Stimulated activated CD4-positive, alpha-beta T cell treated with anti-CD3 and anti-CD28 coated beads, Interleukin-4, amount 100 ng/mL, for 4 hours (primary cell): ENCODE results near the gene OSBPL6.
"Not testable (repeated sequence)": the region's sequence is repeated elsewhere in the genome, so short reads cannot be mapped to it uniquely, and the experiment has no call there.

Experiments
- DNase-seq, 2 experiments: peaks; one replicate each; pipeline ENCODE4 v3.0.0-alpha.2; 2020

OSBPL6 gene

GRCh38 chr2:178193823-178194599, at the start of gene OSBPL6:
TSS of gene OSBPL6 (plus strand) at chr2:178194512. CDS start at chr2:178306185, 111,673 bp downstream.
- DNase-seq: peak; percentile 40 to 61

- DNase-seq: no peak
Measured at GRCh38 chr2:178152033-178152432, 42.3 kb upstream of the OSBPL6 start.

GRCh38 chr2:178152542-178152941, 41.8 kb upstream of the OSBPL6 start:
- DNase-seq: no peak

GRCh38 chr2:178152977-178153376, 41.3 kb upstream of the OSBPL6 start:
- DNase-seq: no peak

- DNase-seq: not testable (repeated sequence)
Measured at GRCh38 chr2:178153878-178154277, 40.4 kb upstream of the OSBPL6 start.

- no peak for DNase-seq
Measured at GRCh38 chr2:178155524-178155923, 38.8 kb upstream of the OSBPL6 start.

- DNase-seq: no peak
Measured at GRCh38 chr2:178157574-178157973, 36.7 kb upstream of the OSBPL6 start.

GRCh38 chr2:178159966-178160365, 34.3 kb upstream of the OSBPL6 start:
- DNase-seq: no peak

GRCh38 chr2:178160601-178161000, 33.7 kb upstream of the OSBPL6 start:
- DNase-seq: no peak

GRCh38 chr2:178163395-178163794, 30.9 kb upstream of the OSBPL6 start:
- DNase-seq: no peak

GRCh38 chr2:178163911-178164310, 30.4 kb upstream of the OSBPL6 start:
- no peak for DNase-seq

GRCh38 chr2:178173657-178174056, 20.7 kb upstream of the OSBPL6 start:
- DNase-seq: no peak

- no peak for DNase-seq
Measured at GRCh38 chr2:178177066-178177679, 17.1 kb upstream of the OSBPL6 start.

- DNase-seq: not testable (repeated sequence)
Measured at GRCh38 chr2:178180648-178181047, 13.7 kb upstream of the OSBPL6 start.

GRCh38 chr2:178187861-178188260, 6.5 kb upstream of the OSBPL6 start:
- DNase-seq: no peak

GRCh38 chr2:178188466-178188865, 5.8 kb upstream of the OSBPL6 start:
- no peak for DNase-seq

GRCh38 chr2:178191004-178191508, 3.3 kb upstream of the OSBPL6 start:
- DNase-seq: no peak

- no peak for DNase-seq
Measured at GRCh38 chr2:178191511-178191910, 2.8 kb upstream of the OSBPL6 start.

- no peak for DNase-seq
Measured at GRCh38 chr2:178193496-178193822, 853 bp upstream of the OSBPL6 start.

- peak in 1 of 2 experiments; percentile 5 for DNase-seq
Measured at GRCh38 chr2:178194600-178195389, 483 bp downstream of the OSBPL6 start.

GRCh38 chr2:178195390-178196166, 1.3 kb downstream of the OSBPL6 start:
- no peak for DNase-seq

GRCh38 chr2:178197791-178198190, 3.5 kb downstream of the OSBPL6 start:
- DNase-seq: no peak

- DNase-seq: not testable (repeated sequence)
Measured at GRCh38 chr2:178198441-178198840, 4.1 kb downstream of the OSBPL6 start.
